Measurements from ENCODE around the gene GRIA1. TPM values are rescaled to one million over a fixed set of nuclear protein-coding genes. Genes with fewer than 3 reads are reported as not detected.

GRIA1 gene
- polyA plus RNA-seq, 6 donors from 2014 or later, result not detected

GRCh38 chr5:153542536-153542935, 52.1 kb downstream of the GRIA1 start:
- Mint-ChIP-seq H3K4me3 (no peak overlapping the region), H3K9me3 (peaks cover 0 to 12% (median 5%) of the 10 kb centered on the region in 7 donors), H3K4me1 (no peaks in the 10 kb centered on the region), H3K27ac (no peak overlapping the region), H3K36me3 (no peaks in the 10 kb centered on the region), H3K27me3 (peaks cover 0 to 5% (median 0%) of the 10 kb centered on the region in 3 donors)
- DNase-seq, result no peak
- ATAC-seq (ENCODE audit: low read depth in 2 of 2), result no peak

- peaks cover 0 to 12% (median 5%) of the 10 kb centered on the region in 7 donors for H3K9me3 Mint-ChIP-seq
- no peak overlapping the region for H3K4me3 Mint-ChIP-seq
- peaks cover 0 to 5% (median 0%) of the 10 kb centered on the region in 3 donors for H3K27me3 Mint-ChIP-seq
- DNase-seq, result no peak
- no peaks in the 10 kb centered on the region for H3K36me3 Mint-ChIP-seq
- ATAC-seq (ENCODE audit: low read depth in 2 of 2), result no peak
- H3K27ac Mint-ChIP-seq, result no peak overlapping the region
- H3K4me1 Mint-ChIP-seq, result no peaks in the 10 kb centered on the region
Measured at GRCh38 chr5:153543288-153543687, 52.8 kb downstream of the GRIA1 start.

GRCh38 chr5:153543959-153544470, 53.5 kb downstream of the GRIA1 start:
- H3K36me3 Mint-ChIP-seq, result no peaks in the 10 kb centered on the region
- DNase-seq (no peak), ATAC-seq (ENCODE audit: low read depth in 2 of 2) (no peak)
- no peaks in the 10 kb centered on the region for H3K4me1 Mint-ChIP-seq
- H3K9me3 Mint-ChIP-seq, result peaks cover 0 to 12% (median 5%) of the 10 kb centered on the region in 7 donors
- peaks cover 0 to 5% (median 0%) of the 10 kb centered on the region in 3 donors for H3K27me3 Mint-ChIP-seq
- no peak overlapping the region for H3K4me3 Mint-ChIP-seq
- no peak overlapping the region for H3K27ac Mint-ChIP-seq

- H3K27ac Mint-ChIP-seq, result no peak overlapping the region
- H3K36me3 Mint-ChIP-seq, result no peaks in the 10 kb centered on the region
- ATAC-seq (ENCODE audit: low read depth in 2 of 2), result no peak
- peaks cover 0 to 5% (median 0%) of the 10 kb centered on the region in 3 donors for H3K27me3 Mint-ChIP-seq
- peaks cover 0 to 12% (median 5%) of the 10 kb centered on the region in 7 donors for H3K9me3 Mint-ChIP-seq
- no peak overlapping the region for H3K4me3 Mint-ChIP-seq
- no peak for DNase-seq
- no peaks in the 10 kb centered on the region for H3K4me1 Mint-ChIP-seq
Measured at GRCh38 chr5:153544706-153545105, 54.2 kb downstream of the GRIA1 start.

GRCh38 chr5:153546566-153546965, 56.1 kb downstream of the GRIA1 start:
- Mint-ChIP-seq H3K4me1 (no peaks in the 10 kb centered on the region), H3K27ac (no peak overlapping the region), H3K27me3 (peaks cover 0 to 5% (median 0%) of the 10 kb centered on the region in 3 donors), H3K36me3 (no peaks in the 10 kb centered on the region), H3K4me3 (no peak overlapping the region), H3K9me3 (peaks cover 0 to 12% (median 5%) of the 10 kb centered on the region in 7 donors)
- ATAC-seq (ENCODE audit: low read depth in 2 of 2), result no peak
- DNase-seq, result no peak

- no peak for DNase-seq
- Mint-ChIP-seq H3K27ac (no peak overlapping the region), H3K27me3 (no peaks in the 10 kb centered on the region), H3K4me1 (no peaks in the 10 kb centered on the region), H3K4me3 (no peak overlapping the region), H3K36me3 (no peaks in the 10 kb centered on the region), H3K9me3 (peaks cover 0 to 3% (median 0%) of the 10 kb centered on the region in 7 donors)
- ATAC-seq (ENCODE audit: low read depth in 2 of 2), result no peak
Measured at GRCh38 chr5:153551537-153552079, 61.1 kb downstream of the GRIA1 start.

GRCh38 chr5:153552886-153553285, 62.4 kb downstream of the GRIA1 start:
- no peaks in the 10 kb centered on the region for H3K4me1 Mint-ChIP-seq
- H3K4me3 Mint-ChIP-seq, result no peak overlapping the region
- ATAC-seq (ENCODE audit: low read depth in 2 of 2), result no peak
- no peaks in the 10 kb centered on the region for H3K27me3 Mint-ChIP-seq
- peaks cover 0 to 3% (median 0%) of the 10 kb centered on the region in 7 donors for H3K9me3 Mint-ChIP-seq
- no peak overlapping the region for H3K27ac Mint-ChIP-seq
- no peak for DNase-seq
- H3K36me3 Mint-ChIP-seq, result no peaks in the 10 kb centered on the region

DNA sequence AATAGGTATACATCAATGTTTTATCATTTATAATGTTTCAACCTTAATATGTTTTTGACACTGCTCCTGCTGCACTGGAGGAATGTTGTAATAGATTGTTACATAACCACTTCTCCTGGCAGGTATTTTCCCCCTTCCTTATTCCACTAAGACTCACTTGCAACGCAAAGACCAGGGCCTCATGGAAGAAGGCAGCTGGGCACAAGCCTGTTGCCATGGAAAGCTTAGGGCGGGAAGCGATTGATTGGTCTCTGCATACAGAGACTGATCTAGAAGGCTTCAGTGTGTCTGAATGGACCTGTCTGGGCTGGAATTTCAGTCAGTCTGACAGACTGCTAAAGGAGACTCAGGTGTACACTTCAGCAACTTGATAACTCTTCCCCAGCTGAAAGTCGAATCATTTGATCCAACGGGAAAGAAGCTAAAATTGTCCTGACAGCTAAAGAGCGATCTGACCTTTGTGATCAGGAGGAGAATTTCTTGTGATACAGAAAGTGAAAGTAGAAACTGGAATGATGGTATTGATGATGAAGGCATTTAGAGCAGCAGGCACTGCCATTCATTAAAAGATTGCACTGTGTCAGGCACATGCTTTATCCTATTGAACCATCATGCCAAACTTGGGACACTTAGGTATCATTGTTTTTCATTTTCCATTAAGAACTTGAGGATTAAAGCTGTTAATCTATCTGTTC, 65.1 kb downstream of the GRIA1 start:
- Mint-ChIP-seq H3K9me3 (peaks cover 0 to 3% (median 0%) of the 10 kb centered on the region in 7 donors), H3K27ac (no peak overlapping the region), H3K4me3 (no peak overlapping the region), H3K4me1 (no peaks in the 10 kb centered on the region), H3K27me3 (no peaks in the 10 kb centered on the region), H3K36me3 (no peaks in the 10 kb centered on the region)
- ATAC-seq (ENCODE audit: low read depth in 2 of 2), result no peak
- no peak for DNase-seq

DNA sequence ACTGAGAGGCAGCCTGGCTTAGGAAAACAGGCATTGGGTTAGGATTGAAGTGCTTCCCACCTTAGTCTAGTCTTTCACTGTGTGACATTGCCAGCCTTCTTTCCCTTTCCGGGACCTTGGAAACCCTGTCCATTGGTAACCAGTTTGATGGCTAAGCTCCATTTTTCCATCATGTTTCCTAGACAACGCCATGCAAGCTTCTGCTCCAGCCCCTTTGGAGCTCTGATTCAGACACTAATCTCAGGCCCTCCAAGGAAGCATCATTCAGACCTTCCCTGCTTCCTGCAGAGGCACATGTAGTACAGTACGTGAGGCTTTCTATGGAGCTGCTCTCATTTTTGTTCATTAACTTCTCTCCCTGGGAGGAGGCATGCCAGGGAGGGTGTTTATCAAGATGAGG, 68.5 kb downstream of the GRIA1 start:
- H3K4me3 Mint-ChIP-seq, result no peak overlapping the region
- H3K9me3 Mint-ChIP-seq, result peaks cover 0 to 4% (median 0%) of the 10 kb centered on the region in 7 donors
- no peaks in the 10 kb centered on the region for H3K27me3 Mint-ChIP-seq
- DNase-seq, result no peak
- no peak overlapping the region for H3K27ac Mint-ChIP-seq
- H3K4me1 Mint-ChIP-seq, result no peaks in the 10 kb centered on the region
- H3K36me3 Mint-ChIP-seq, result no peaks in the 10 kb centered on the region
- no peak for ATAC-seq (ENCODE audit: low read depth in 2 of 2)

DNA sequence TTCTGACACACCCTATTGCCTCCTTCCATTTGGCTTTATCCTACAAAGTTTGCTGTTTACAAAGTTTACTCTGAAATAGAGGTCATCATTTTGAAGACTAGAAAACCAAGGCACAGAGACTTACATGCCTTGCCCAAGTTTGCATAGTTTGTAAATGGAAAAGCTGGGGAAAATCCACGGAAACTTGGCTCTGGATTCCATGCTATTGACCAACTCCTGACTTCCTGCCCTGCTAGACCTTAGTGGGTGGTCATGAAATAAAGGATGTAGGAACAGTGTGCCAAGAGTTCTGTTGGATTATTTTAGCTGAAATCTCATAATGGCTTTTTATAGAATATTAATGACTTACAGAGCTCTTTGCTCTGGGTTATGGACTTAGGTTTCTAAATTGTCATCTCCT, 69.5 kb downstream of the GRIA1 start:
- no peak overlapping the region for H3K4me3 Mint-ChIP-seq
- H3K27me3 Mint-ChIP-seq, result no peaks in the 10 kb centered on the region
- H3K27ac Mint-ChIP-seq, result no peak overlapping the region
- H3K9me3 Mint-ChIP-seq, result peaks cover 0 to 4% (median 0%) of the 10 kb centered on the region in 7 donors
- no peak for DNase-seq
- H3K36me3 Mint-ChIP-seq, result no peaks in the 10 kb centered on the region
- H3K4me1 Mint-ChIP-seq, result no peaks in the 10 kb centered on the region
- no peak for ATAC-seq (ENCODE audit: low read depth in 2 of 2)

DNA sequence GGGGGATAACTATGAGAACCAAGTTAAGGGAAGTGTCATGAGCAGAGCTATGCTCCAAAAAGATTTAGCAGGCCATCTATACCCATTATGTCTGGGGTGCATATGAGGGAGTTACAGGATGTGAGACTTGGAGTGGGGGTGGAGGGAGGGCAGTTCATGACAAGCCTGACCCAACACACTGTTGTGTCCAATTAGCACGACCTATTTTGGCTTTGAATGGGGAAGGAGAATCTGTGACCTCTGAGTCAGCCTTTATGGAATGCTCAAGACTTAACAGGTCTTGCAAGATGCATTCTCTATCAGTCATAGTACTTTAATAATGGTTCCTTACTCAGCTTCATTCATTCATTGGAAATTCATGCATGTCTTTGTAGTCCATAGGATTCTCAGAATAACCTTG, 71.7 kb downstream of the GRIA1 start:
- no peak overlapping the region for H3K4me3 Mint-ChIP-seq
- H3K27ac Mint-ChIP-seq, result no peak overlapping the region
- H3K4me1 Mint-ChIP-seq, result no peaks in the 10 kb centered on the region
- DNase-seq, result no peak
- no peaks in the 10 kb centered on the region for H3K27me3 Mint-ChIP-seq
- no peak for ATAC-seq (ENCODE audit: low read depth in 2 of 2)
- no peaks in the 10 kb centered on the region for H3K36me3 Mint-ChIP-seq
- H3K9me3 Mint-ChIP-seq, result peaks cover 0 to 4% (median 2%) of the 10 kb centered on the region in 7 donors

GRCh38 chr5:153565822-153566221, 75.4 kb downstream of the GRIA1 start:
- Mint-ChIP-seq H3K36me3 (no peaks in the 10 kb centered on the region), H3K4me1 (no peaks in the 10 kb centered on the region), H3K27me3 (no peaks in the 10 kb centered on the region), H3K27ac (no peak overlapping the region), H3K9me3 (peaks cover 0 to 7% (median 2%) of the 10 kb centered on the region in 7 donors), H3K4me3 (no peak overlapping the region)
- no peak for DNase-seq
- ATAC-seq (ENCODE audit: low read depth in 2 of 2), result no peak

- H3K27me3 Mint-ChIP-seq, result no peaks in the 10 kb centered on the region
- ATAC-seq (ENCODE audit: low read depth in 2 of 2) (no peak), DNase-seq (no peak)
- H3K9me3 Mint-ChIP-seq, result peaks cover 0 to 7% (median 2%) of the 10 kb centered on the region in 7 donors
- H3K27ac Mint-ChIP-seq, result no peak overlapping the region
- H3K4me3 Mint-ChIP-seq, result no peak overlapping the region
- no peaks in the 10 kb centered on the region for H3K4me1 Mint-ChIP-seq
- no peaks in the 10 kb centered on the region for H3K36me3 Mint-ChIP-seq
Measured at GRCh38 chr5:153569036-153569435, 78.6 kb downstream of the GRIA1 start.

- H3K36me3 Mint-ChIP-seq, result no peaks in the 10 kb centered on the region
- H3K4me1 Mint-ChIP-seq, result no peaks in the 10 kb centered on the region
- H3K27ac Mint-ChIP-seq, result no peak overlapping the region
- ATAC-seq (ENCODE audit: low read depth in 2 of 2), result no peak
- peaks cover 0 to 7% (median 2%) of the 10 kb centered on the region in 7 donors for H3K9me3 Mint-ChIP-seq
- H3K27me3 Mint-ChIP-seq, result no peaks in the 10 kb centered on the region
- DNase-seq, result no peak
- H3K4me3 Mint-ChIP-seq, result no peak overlapping the region
Measured at GRCh38 chr5:153571162-153571561, 80.7 kb downstream of the GRIA1 start.

Measured in naive B cell (primary cell).